H1 (cell line): Measurements from ENCODE around the gene GRM7. TPM values are rescaled to one million over a fixed set of nuclear protein-coding genes. Genes with fewer than 3 reads are reported as not detected.

Source experiments
- CTCF ChIA-PET: fragments of 300-600 bp; sonication (Branson Sonifier 250); formaldehyde crosslinking; loops from one replicate; lab custom pipeline; 2021; ENCODE audit not compliant: partially characterized antibody; lab: Charles Lee
- POLR2A ChIA-PET: fragments of 300-600 bp; sonication (Branson Sonifier 250); formaldehyde crosslinking; loops from one replicate; lab custom pipeline; 2021; ENCODE audit warnings: inconsistent platforms; ENCODE audit not compliant: partially characterized antibody; lab: Charles Lee
- DNase-seq, 2 experiments: peaks; one replicate each; pipeline versions ENCODE4 v3.0.0 to v3.0.0-alpha.2; 2010 to 2022; ENCODE audit warnings: low spot score in 2 of 2, low read depth in 1 of 2, mixed read lengths in 1 of 2
- FAIRE-seq: peaks from 2 replicates; lab custom pipeline; 2011; peaks lifted over from hg19 to GRCh38; lab: Jason Lieb, UNC
- H2AFZ ChIP-seq: 2 replicates; pipeline ENCODE4 v1.8.1; 2012; ENCODE audit warnings: low read length, inconsistent platforms
- H2AK5ac ChIP-seq: 2 replicates; pipeline ENCODE4 v1.6.1; 2013; ENCODE audit warnings: low read depth, low read length
- H2BK120ac ChIP-seq: replicated peaks from 2 replicates; pipeline ENCODE3; 2013; ENCODE audit warnings: low read depth, low read length, inconsistent platforms
- H2BK12ac ChIP-seq: 2 replicates; pipeline ENCODE4 v1.6.1; 2013; ENCODE audit warnings: low read depth, low read length
- H2BK15ac ChIP-seq: 2 replicates; pipeline ENCODE4 v1.6.1; 2013; ENCODE audit warnings: low read length
- H2BK20ac ChIP-seq: 2 replicates; pipeline ENCODE4 v1.6.1; 2013; ENCODE audit warnings: low read length
- H2BK5ac ChIP-seq: 2 replicates; pipeline ENCODE4 v1.6.1; 2013; ENCODE audit warnings: low read depth, low read length
- H3K14ac ChIP-seq: 2 replicates; pipeline ENCODE4 v1.6.1; 2013; ENCODE audit warnings: inconsistent platforms; ENCODE audit not compliant: insufficient read length
- H3K18ac ChIP-seq: 2 replicates; pipeline ENCODE4 v1.6.1; 2013; ENCODE audit warnings: low read length; ENCODE audit errors: extremely low read depth
- H3K23ac ChIP-seq: 2 replicates; pipeline ENCODE4 v1.6.1; 2013; ENCODE audit warnings: inconsistent platforms; ENCODE audit not compliant: insufficient read length
- H3K23me2 ChIP-seq: 2 replicates; pipeline ENCODE4 v1.6.1; 2013; ENCODE audit warnings: low read depth, low read length
- H3K27ac ChIP-seq: 2 replicates; pipeline ENCODE4 v1.6.1; 2011; ENCODE audit warnings: low read depth, low read length, inconsistent platforms
- H3K27me3 ChIP-seq, 4 experiments: replicated peaks in 1 of 4; 1 replicate in 1 of 4; 2 replicates in 3 of 4; pipeline versions ENCODE4 v1.6.1 to v1.8.1; 2011 to 2013; ENCODE audit warnings: low read length in 3 of 4, mild to moderate bottlenecking in 3 of 4, inconsistent platforms in 2 of 4, mixed read lengths in 2 of 4, moderate library complexity in 1 of 4; ENCODE audit not compliant: control insufficient read depth in 3 of 4, insufficient read depth in 3 of 4; ENCODE audit errors: extremely low read depth in 1 of 4
- H3K36me3 ChIP-seq, 4 experiments: 2 replicates each; pipeline versions ENCODE4 v1.6.1 to v1.8.1; 2011 to 2013; ENCODE audit warnings: mild to moderate bottlenecking in 4 of 4, low read length in 3 of 4, moderate library complexity in 2 of 4, control low read depth in 1 of 4, inconsistent platforms in 1 of 4; ENCODE audit not compliant: insufficient read depth in 4 of 4, control insufficient read depth in 2 of 4
- H3K4ac ChIP-seq: replicated peaks from 2 replicates; pipeline ENCODE3; 2013; ENCODE audit warnings: low read length, low read depth, mixed read lengths, inconsistent platforms; ENCODE audit not compliant: insufficient read length
- H3K4me1 ChIP-seq, 4 experiments: replicated peaks in 1 of 4; 1 replicate in 1 of 4; 2 replicates in 3 of 4; pipeline versions ENCODE4 v1.6.1 to v1.8.1; 2011 to 2013; ENCODE audit warnings: low read length in 3 of 4, inconsistent platforms in 2 of 4, mixed read lengths in 1 of 4; ENCODE audit not compliant: insufficient read depth in 4 of 4, control insufficient read depth in 3 of 4
- H3K4me2 ChIP-seq, 2 experiments: 2 replicates each; pipeline versions ENCODE4 v1.6.1 to v1.8.1; 2011 to 2013; ENCODE audit warnings: low read depth in 2 of 2, low read length in 2 of 2, control low read depth in 1 of 2, inconsistent platforms in 1 of 2, mild to moderate bottlenecking in 1 of 2; ENCODE audit not compliant: insufficient read depth in 1 of 2
- H3K4me3 ChIP-seq, 4 experiments: fragments of 200-600, 300-600 bp in 1 of 4; sonication (generic), shearing (Covaris generic), sonication (Bioruptor Twin) in 1 of 4; 2 replicates each; pipeline versions ENCODE4 v1.5.1 to v1.8.1; 2011 to 2016; ENCODE audit warnings: low read length in 4 of 4, low read depth in 3 of 4, control low read depth in 2 of 4, inconsistent platforms in 2 of 4, mild to moderate bottlenecking in 2 of 4, mixed read lengths in 1 of 4, moderate library complexity in 1 of 4; ENCODE audit not compliant: insufficient read depth in 2 of 4; ENCODE audit errors: extremely low read depth in 1 of 4
- H3K56ac ChIP-seq: replicated peaks from 2 replicates; pipeline ENCODE3; 2013; ENCODE audit warnings: low read depth, mild to moderate bottlenecking, mixed read lengths, low read length, inconsistent platforms; ENCODE audit not compliant: insufficient read length
- H3K79me1 ChIP-seq: 2 replicates; pipeline ENCODE4 v1.6.1; 2013; ENCODE audit warnings: low read depth, low read length, control low read depth
- H3K79me2 ChIP-seq, 2 experiments: 2 replicates each; pipeline versions ENCODE4 v1.6.1 to v1.8.1; 2012 to 2013; ENCODE audit warnings: low read length in 2 of 2, mild to moderate bottlenecking in 2 of 2, inconsistent platforms in 1 of 2; ENCODE audit not compliant: insufficient read depth in 2 of 2, control insufficient read depth in 1 of 2
- H3K9ac ChIP-seq, 4 experiments: replicated peaks in 1 of 4; 1 replicate in 1 of 4; 2 replicates in 3 of 4; pipeline versions ENCODE4 v1.6.1 to v1.8.1; 2011 to 2013; ENCODE audit warnings: low read depth in 3 of 4, low read length in 3 of 4, control low read depth in 2 of 4, mild to moderate bottlenecking in 2 of 4, moderate library complexity in 2 of 4, inconsistent platforms in 1 of 4; ENCODE audit errors: extremely low read depth in 1 of 4
- H3K9me3 ChIP-seq, 2 experiments: 2 replicates each; pipeline versions ENCODE4 v1.6.1 to v1.8.1; 2012 to 2013; ENCODE audit warnings: mild to moderate bottlenecking in 2 of 2, moderate library complexity in 2 of 2, control low read depth in 1 of 2, inconsistent platforms in 1 of 2, low read depth in 1 of 2, low read length in 1 of 2, mixed read lengths in 1 of 2; ENCODE audit not compliant: insufficient read depth in 2 of 2
- H4K20me1 ChIP-seq, 2 experiments: replicated peaks in 1 of 2; 2 replicates each; pipeline versions ENCODE3 to v1.8.1; 2011 to 2013; ENCODE audit warnings: inconsistent platforms in 2 of 2, low read length in 2 of 2, mild to moderate bottlenecking in 1 of 2; ENCODE audit not compliant: insufficient read depth in 2 of 2, control insufficient read depth in 1 of 2
- H4K5ac ChIP-seq: 2 replicates; pipeline ENCODE4 v1.6.1; 2013; ENCODE audit warnings: low read length, low read depth, mixed read lengths, inconsistent platforms; ENCODE audit not compliant: insufficient read length
- H4K8ac ChIP-seq: 2 replicates; pipeline ENCODE4 v1.8.0; 2013; ENCODE audit warnings: mild to moderate bottlenecking, moderate library complexity, low read length, inconsistent platforms; ENCODE audit not compliant: insufficient read depth; ENCODE audit errors: extremely low read depth
- H4K91ac ChIP-seq: replicated peaks from 2 replicates; pipeline ENCODE3; 2013; ENCODE audit warnings: low read length, mixed read lengths, inconsistent platforms; ENCODE audit not compliant: insufficient read length
- GTF2F1 ChIP-seq: IDR thresholded peaks from 2 replicates; pipeline ENCODE4 v1.6.1; 2012; ENCODE audit warnings: low read depth, low read length, improper control_type of control experiment, borderline replicate concordance
- HDAC6 ChIP-seq: IDR thresholded peaks from one replicate; pipeline ENCODE4 v1.7.1; 2012; ENCODE audit warnings: low read depth, mild to moderate bottlenecking, inconsistent platforms, low read length, moderate library complexity
- JUND ChIP-seq: IDR thresholded peaks from 2 replicates; pipeline ENCODE4 v1.6.1; 2011; ENCODE audit warnings: mild to moderate bottlenecking, improper control_type of control experiment, low read length
- KDM4A ChIP-seq: IDR thresholded peaks from one replicate; pipeline ENCODE4 v1.7.1; 2012; ENCODE audit warnings: low read depth, mild to moderate bottlenecking, moderate library complexity, low read length, inconsistent platforms; ENCODE audit not compliant: severe bottlenecking
- TAF1 ChIP-seq: IDR thresholded peaks from 2 replicates; pipeline ENCODE4 v1.6.1; 2011; ENCODE audit warnings: mild to moderate bottlenecking, low read depth, low read length
- WGBS, 2 experiments: shearing (Covaris generic) in 1 of 2; methylation state at CpG; one replicate each; pipeline versions ENCODE4 v1.1.6 to v1.1.7; 2013 to 2015; ENCODE audit warnings: low lambda C conversion rate in 2 of 2, mixed read lengths in 2 of 2, inconsistent platforms in 1 of 2, low coverage in 1 of 2, missing lambda C conversion rate in 1 of 2; ENCODE audit not compliant: insufficient replicate concordance in 2 of 2, insufficient coverage in 1 of 2, insufficient read length in 1 of 2; ENCODE audit errors: extremely low coverage in 1 of 2, missing lambda C conversion rate in 1 of 2; 5-methylcytosine and 5-hydroxymethylcytosine counted together
- polyA plus RNA-seq, 7 experiments: library from polyadenylated mRNA; depleted of rRNA in 3 of 7; stranded (reverse) in 5 of 7; unstranded in 2 of 7; fragments of >200 nt in 5 of 7; fragments of 200-250 nt in 2 of 7; gene quantifications; 1 replicate in 5 of 7; 2 replicates in 1 of 7; 4 replicates in 1 of 7; pipeline versions ENCODE4 v1.2.1 to v1.2.3, GENCODE V29; 2011 to 2013; ENCODE audit warnings: missing spikeins in 2 of 7, mixed read lengths in 2 of 7
- total RNA-seq: library from RNA; stranded (reverse); fragmentation: NEBNext Ultra II Directional; extraction: Animal tissue kit (Norgen Biotek cat#: 25700); gene quantifications from 2 replicates; pipeline ENCODE4 v1.2.1, GENCODE V29; 2021

GRM7 gene
- total and polyA plus RNA-seq, 2 of the 8 experiments (the other 6 are each of a cell fraction or from before 2014, with no cell fraction given): 0.17 to 0.24 TPM

DNA sequence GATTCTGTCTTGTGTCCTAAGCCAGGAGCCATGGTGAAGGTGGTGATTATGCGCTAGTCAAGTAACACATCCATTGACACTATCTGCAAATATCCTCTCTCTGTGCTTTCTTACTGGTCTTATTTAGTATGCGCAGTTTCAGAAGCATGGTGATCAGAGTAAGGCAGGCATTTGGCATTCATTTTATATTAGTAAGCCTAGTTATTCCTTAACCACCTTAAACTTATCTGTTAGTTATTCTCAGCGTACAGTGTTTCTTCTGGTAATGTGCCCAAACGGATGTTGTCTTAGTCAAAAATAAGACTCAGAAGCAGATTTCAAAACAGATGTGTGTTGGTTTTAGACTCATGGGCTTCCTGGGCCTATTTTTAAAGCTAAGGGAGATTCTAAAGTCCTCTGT, 329.2 kb downstream of the GRM7 start:
- no peaks in the 10 kb centered on the region for H3K4me1 ChIP-seq
- H3K36me3 ChIP-seq: no peaks in the 10 kb centered on the region
- no peaks in the 10 kb centered on the region for H4K20me1 ChIP-seq
- no peak overlapping the region for H3K18ac ChIP-seq
- no peak overlapping the region for H4K91ac ChIP-seq
- H3K23me2 ChIP-seq: no peaks in the 10 kb centered on the region
- H2BK20ac ChIP-seq: no peak overlapping the region
- H2AFZ ChIP-seq: no peak overlapping the region
- POLR2A ChIA-PET: no interaction called here
- CTCF ChIA-PET: no interaction called here
- H4K8ac ChIP-seq: no peak overlapping the region
- 92% methylated on average over 4 of the region's 4 CpGs; no CpG with 5 or more reads in 1 of the 2 experiments for WGBS, 2 experiments
- no peak overlapping the region for H2AK5ac ChIP-seq
- no peak overlapping the region for H3K4me3 ChIP-seq
- H4K5ac ChIP-seq: no peak overlapping the region
- H3K79me1 ChIP-seq: no peaks in the 10 kb centered on the region
- no peak overlapping the region for H3K27ac ChIP-seq
- no peak overlapping the region for H3K4me2 ChIP-seq
- H3K4ac ChIP-seq: no peak overlapping the region
- no peak overlapping the region for H2BK120ac ChIP-seq
- no peak overlapping the region for H3K9ac ChIP-seq
- no peak overlapping the region for H2BK12ac ChIP-seq
- no peaks in the 10 kb centered on the region for H3K9me3 ChIP-seq
- H2BK5ac ChIP-seq: no peak overlapping the region
- no peak for FAIRE-seq
- H3K14ac ChIP-seq: no peak overlapping the region
- H3K56ac ChIP-seq: no peak overlapping the region
- H3K23ac ChIP-seq: no peak overlapping the region
- DNase-seq: no peak
- no peaks in the 10 kb centered on the region for H3K79me2 ChIP-seq
- TF ChIP-seq JUND (no peak), HDAC6 (no peak), TAF1 (no peak), KDM4A (no peak), GTF2F1 (no peak)
- TF ChIP-seq, all 59 proteins: peak for 0
- Histone ChIP-seq H3K27me3 (no peaks in the 10 kb centered on the region), H2BK15ac (no peak overlapping the region)
